Activated CD4-positive, alpha-beta memory T cell treated with anti-CD3 and anti-CD28 coated beads, Interleukin-2, amount 10 ng/mL, durations not matched to agents 7 days and 5 days (primary cell): ENCODE data around the gene SETD5. TPM values are rescaled to one million over a fixed set of nuclear protein-coding genes. Genes with fewer than 3 reads are reported as not detected.
A peak's percentile ranks its signal among the peaks of the same experiment; 100 is the strongest.

ENCODE experiments used
- CTCF ChIA-PET: fragments of 350-600 bp; sonication (Branson Sonifier 250); formaldehyde crosslinking; loops from one replicate; lab custom pipeline; 2021; ENCODE audit warnings: antibody characterized with exemption, inconsistent platforms; lab: Charles Lee
- POLR2A ChIA-PET: fragments of 350-600 bp; sonication (Branson Sonifier 250); formaldehyde crosslinking; loops from one replicate; lab custom pipeline; 2021; ENCODE audit warnings: antibody characterized with exemption; lab: Charles Lee
- DNase-seq: peaks from one replicate; pipeline ENCODE4 v3.0.0-alpha.2; 2020
- H3K27ac Mint-ChIP-seq: one replicate; pipeline ENCODE4 v1.8.0; 2021; ENCODE audit warnings: mild to moderate bottlenecking, mixed read lengths
- H3K27me3 Mint-ChIP-seq: one replicate; pipeline ENCODE4 v1.8.0; 2021; ENCODE audit warnings: mixed read lengths
- H3K36me3 Mint-ChIP-seq: one replicate; pipeline ENCODE4 v1.8.0; 2021; ENCODE audit warnings: low read depth, mixed read lengths
- H3K4me1 Mint-ChIP-seq: one replicate; pipeline ENCODE4 v1.8.0; 2021; ENCODE audit warnings: mixed read lengths
- H3K4me3 Mint-ChIP-seq: one replicate; pipeline ENCODE4 v1.8.0; 2021; ENCODE audit warnings: mild to moderate bottlenecking, mixed read lengths
- H3K9me3 Mint-ChIP-seq: one replicate; pipeline ENCODE4 v1.8.0; 2021; ENCODE audit warnings: mixed read lengths
- total RNA-seq, 2 experiments: library from RNA; stranded (reverse); gene quantifications; one replicate each; pipeline ENCODE4 v1.2.3, GENCODE V29; 2021

SETD5 gene
- total RNA-seq, 2 experiments from 2014 or later = 110 to 111 TPM

DNA sequence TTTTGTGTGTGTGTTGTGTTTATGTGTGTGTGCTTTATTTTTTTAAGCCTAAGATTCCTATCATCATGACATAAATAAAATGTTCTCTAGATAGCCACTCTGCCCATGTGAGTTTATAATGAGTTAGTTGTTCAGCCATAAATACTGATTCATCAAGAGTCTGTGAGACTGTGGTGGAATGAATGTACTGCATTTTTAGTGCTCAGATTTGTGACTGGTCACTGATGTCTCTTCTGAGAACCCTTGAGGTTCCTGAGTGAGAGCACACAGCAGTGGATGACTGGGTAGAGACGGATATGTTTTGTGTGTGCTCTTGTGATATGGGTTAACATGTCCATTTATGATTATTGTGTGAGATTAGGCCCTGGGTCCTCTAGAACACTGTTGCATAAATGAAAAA is 51.2 kb downstream of the SETD5 start:
- H3K9me3 Mint-ChIP-seq = no peaks in the 10 kb centered on the region
- CTCF ChIA-PET = no interaction called here
- no peak overlapping the region for H3K27ac Mint-ChIP-seq
- POLR2A ChIA-PET = no interaction called here
- no peak for DNase-seq
- peaks cover 76% of the 10 kb centered on the region for H3K36me3 Mint-ChIP-seq
- no peak overlapping the region for H3K4me3 Mint-ChIP-seq
- peaks cover 37% of the 10 kb centered on the region for H3K4me1 Mint-ChIP-seq
- no peaks in the 10 kb centered on the region for H3K27me3 Mint-ChIP-seq

DNA sequence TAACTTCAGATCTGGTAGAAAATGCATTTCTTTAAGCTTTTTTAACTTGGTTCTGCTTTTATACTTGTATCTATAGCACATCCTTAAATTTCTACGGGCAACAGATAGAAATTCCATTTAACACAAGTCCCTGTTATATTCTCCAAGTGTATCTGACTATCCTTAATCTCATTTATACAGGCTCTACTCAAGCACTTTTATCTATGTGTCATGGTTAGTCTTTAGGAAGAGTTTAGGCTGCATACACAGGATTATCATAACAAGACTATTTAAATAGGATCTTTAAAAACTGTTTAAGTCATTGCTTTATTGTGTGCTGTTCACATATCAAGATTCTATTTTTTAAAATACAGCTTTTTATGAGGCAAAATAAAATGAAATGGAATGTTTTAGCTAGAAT is 52.7 kb downstream of the SETD5 start:
- CTCF ChIA-PET = no interaction called here
- H3K27ac Mint-ChIP-seq = no peak overlapping the region
- no peaks in the 10 kb centered on the region for H3K9me3 Mint-ChIP-seq
- no peak overlapping the region for H3K4me3 Mint-ChIP-seq
- POLR2A ChIA-PET = interaction anchor here (1.1 kb wide), 1 partner anchor 54 kb away, joined by 3 read pairs; no protein-coding TSS in a partner anchor
- no peak for DNase-seq
- peaks cover 68% of the 10 kb centered on the region for H3K36me3 Mint-ChIP-seq
- H3K27me3 Mint-ChIP-seq = no peaks in the 10 kb centered on the region
- H3K4me1 Mint-ChIP-seq = peaks cover 37% of the 10 kb centered on the region

DNA sequence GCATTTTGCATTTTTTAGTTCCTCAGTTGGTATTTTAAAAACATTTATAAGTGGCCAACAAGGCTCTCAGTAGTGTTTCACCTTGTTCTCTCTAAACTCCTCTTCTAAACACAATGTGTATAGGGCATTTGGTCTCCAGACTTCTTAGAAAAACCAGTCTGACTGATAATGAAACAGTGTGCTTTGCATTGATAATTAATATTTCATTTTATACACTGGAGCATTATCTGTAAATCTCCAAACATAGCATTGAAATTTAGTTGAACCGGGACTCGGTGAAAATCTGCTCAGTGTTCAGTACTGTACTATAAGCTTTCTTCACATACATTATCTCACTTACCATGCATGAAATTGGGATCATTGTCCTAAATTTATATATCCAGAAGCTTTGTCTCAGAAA is 53.6 kb downstream of the SETD5 start:
- POLR2A ChIA-PET = interaction anchor here (1.2 to 3.5 kb wide), 3 partner anchors 9 to 57 kb away, joined by 3 to 49 read pairs (median 8); partner anchors contain the start of gene SETD5
- Mint-ChIP-seq H3K9me3 (no peaks in the 10 kb centered on the region), H3K4me1 (peaks cover 37% of the 10 kb centered on the region), H3K27me3 (no peaks in the 10 kb centered on the region), H3K4me3 (no peak overlapping the region), H3K27ac (peak overlapping the region; percentile 88), H3K36me3 (peaks cover 68% of the 10 kb centered on the region)
- CTCF ChIA-PET = interaction anchor here (0.8 to 2.2 kb wide), 3 partner anchors 51 to 276 kb away, joined by 3 to 11 read pairs (median 3); no protein-coding TSS in a partner anchor
- DNase-seq = no peak

DNA sequence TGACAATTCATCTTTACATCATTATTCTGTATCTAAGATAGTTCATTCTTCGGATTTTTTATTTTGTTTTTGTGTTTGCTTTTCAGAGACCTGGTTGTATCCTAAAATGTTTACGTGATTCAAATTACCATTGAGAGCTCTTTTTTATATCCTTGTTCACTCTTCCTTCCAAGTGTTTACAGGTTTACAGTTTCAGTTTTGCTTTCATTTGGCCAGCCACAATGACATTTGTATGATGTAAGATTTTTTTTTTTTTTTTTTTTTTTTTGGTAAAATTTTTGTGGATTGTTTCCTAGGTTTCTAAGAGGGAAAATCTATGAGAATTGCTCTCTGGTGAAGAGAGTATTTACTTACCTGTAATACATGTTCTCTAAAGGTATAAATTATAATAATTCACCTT is 55.0 kb downstream of the SETD5 start:
- CTCF ChIA-PET = interaction anchor here (0.6 to 2.2 kb wide), 13 partner anchors 17 to 481 kb away, joined by 3 to 11 read pairs (median 3); partner anchors contain the start of gene CRELD1
- H3K4me3 Mint-ChIP-seq = peak overlapping the region; percentile 44

DNA sequence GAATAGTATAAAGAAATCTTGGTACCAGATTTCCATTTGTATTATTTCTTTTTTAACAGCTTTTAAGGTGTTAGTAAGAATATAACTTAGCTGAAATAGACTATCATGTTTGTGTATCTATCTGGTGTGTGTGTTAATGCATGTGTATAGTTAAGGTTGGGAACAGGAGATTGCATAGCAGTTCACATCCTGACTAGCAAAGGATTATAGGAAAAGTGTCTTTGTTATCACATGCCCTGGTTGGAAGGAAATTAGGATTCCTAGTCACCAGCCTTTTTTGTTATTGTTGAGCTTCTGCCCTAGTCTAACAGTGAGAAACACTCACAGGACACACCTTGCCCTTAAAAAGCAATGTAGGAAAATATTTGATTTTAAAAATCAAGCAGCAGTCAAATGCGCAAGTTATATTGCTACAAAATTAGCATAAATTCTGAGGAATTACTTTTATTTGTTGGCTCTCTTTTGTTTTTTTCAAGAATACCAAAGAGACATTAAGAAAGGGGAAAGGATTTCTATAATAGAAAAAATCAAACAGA is 58.2 kb downstream of the SETD5 start:
- CTCF ChIA-PET = no interaction called here
- Mint-ChIP-seq H3K27ac (no peak overlapping the region), H3K27me3 (no peaks in the 10 kb centered on the region), H3K36me3 (peaks cover 41% of the 10 kb centered on the region), H3K9me3 (no peaks in the 10 kb centered on the region), H3K4me3 (no peak overlapping the region), H3K4me1 (peaks cover 24% of the 10 kb centered on the region)
- no peak for DNase-seq
- POLR2A ChIA-PET = interaction anchor here (1.0 to 1.2 kb wide), 2 partner anchors 58 to 60 kb away, joined by 3 read pairs; partner anchors contain the start of gene SETD5

More for the DNA sequence above, 55.0 kb downstream of the SETD5 start:
- DNase-seq = no peak
- Mint-ChIP-seq H3K9me3 (no peaks in the 10 kb centered on the region), H3K36me3 (peaks cover 63% of the 10 kb centered on the region), H3K27me3 (no peaks in the 10 kb centered on the region), H3K4me1 (peaks cover 37% of the 10 kb centered on the region), H3K27ac (peak overlapping the region; percentile 88)
- POLR2A ChIA-PET = interaction anchor here (1.0 to 3.5 kb wide), 4 partner anchors 55 to 89 kb away, joined by 3 to 49 read pairs (median 6); partner anchors contain the start of genes SETD5 and THUMPD3

DNA sequence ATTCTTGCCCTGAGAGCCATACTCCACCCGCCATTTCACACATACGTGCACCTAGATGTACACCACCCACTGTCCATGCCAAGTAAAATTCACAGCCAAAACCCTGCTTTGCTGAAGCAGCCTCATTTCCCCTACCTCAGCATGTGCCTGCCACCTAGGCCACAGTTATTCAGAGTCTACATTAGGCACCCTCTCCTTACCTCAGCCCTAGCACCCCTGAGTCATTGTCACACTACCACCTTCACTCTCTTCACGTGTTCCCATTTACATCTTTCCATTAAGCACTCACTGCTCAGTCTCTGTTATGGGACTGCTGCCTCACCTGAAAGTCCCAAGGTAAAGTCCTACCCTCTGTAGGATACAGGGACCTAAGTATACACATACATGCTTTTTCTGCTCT is 70.0 kb downstream of the SETD5 start:
- Mint-ChIP-seq H3K36me3 (peaks cover 72% of the 10 kb centered on the region), H3K9me3 (no peaks in the 10 kb centered on the region), H3K4me3 (no peak overlapping the region), H3K4me1 (peaks cover 21% of the 10 kb centered on the region), H3K27me3 (no peaks in the 10 kb centered on the region), H3K27ac (no peak overlapping the region)
- POLR2A ChIA-PET = no interaction called here
- CTCF ChIA-PET = interaction anchor here (0.7 kb wide), 1 partner anchor 163 kb away, joined by 5 read pairs; no protein-coding TSS in a partner anchor
- no peak for DNase-seq

DNA sequence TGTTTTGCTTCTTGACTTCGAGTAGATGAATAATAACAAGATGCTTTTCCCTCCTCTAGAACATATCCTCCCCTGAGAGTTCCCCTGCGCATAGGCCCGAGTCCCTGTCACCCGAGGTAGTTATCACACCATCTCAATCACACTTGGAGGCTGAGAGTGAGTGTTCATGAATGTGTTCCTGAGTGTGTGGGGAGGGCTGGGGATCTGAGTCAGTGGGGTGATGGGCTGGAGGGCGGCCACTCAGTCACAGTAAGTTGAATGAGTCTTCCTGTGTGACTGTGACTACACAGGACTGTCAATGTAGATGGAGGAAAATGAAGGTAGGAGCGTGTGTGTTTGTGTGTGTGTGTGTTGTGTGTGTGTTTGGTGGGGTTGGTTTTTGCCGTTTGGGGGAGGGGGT is 71.0 kb downstream of the SETD5 start:
- CTCF ChIA-PET = no interaction called here
- no peaks in the 10 kb centered on the region for H3K27me3 Mint-ChIP-seq
- no peak for DNase-seq
- H3K36me3 Mint-ChIP-seq = peaks cover 80% of the 10 kb centered on the region
- H3K4me3 Mint-ChIP-seq = no peak overlapping the region
- no peaks in the 10 kb centered on the region for H3K9me3 Mint-ChIP-seq
- H3K4me1 Mint-ChIP-seq = peaks cover 21% of the 10 kb centered on the region
- POLR2A ChIA-PET = interaction anchor here (1.1 to 1.4 kb wide), 2 partner anchors 72 to 106 kb away, joined by 3 to 4 read pairs; partner anchors contain the start of gene THUMPD3
- peak overlapping the region; percentile 28 for H3K27ac Mint-ChIP-seq

DNA sequence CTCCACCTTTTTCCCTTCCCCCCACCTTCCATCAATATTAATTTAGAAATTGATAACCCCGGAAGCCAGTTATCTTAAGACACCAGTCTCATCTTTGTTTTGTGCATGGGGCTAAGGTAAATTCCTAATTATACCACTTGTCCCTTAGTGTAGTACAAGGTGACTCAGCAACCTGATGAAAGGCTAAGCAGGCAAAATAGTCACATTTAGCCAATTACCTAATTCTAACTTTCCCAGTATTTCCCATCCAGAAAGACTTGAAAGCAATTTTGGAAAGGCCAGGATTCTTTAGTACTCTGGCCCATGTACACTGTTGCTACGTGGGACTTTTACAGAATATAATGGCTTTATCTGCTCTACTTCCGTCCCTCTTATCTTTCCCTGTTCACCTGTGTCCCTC is 72.6 kb downstream of the SETD5 start:
- H3K36me3 Mint-ChIP-seq = peaks cover 82% of the 10 kb centered on the region
- CTCF ChIA-PET = interaction anchor here (1.0 kb wide), 1 partner anchor 117 kb away, joined by 4 read pairs; no protein-coding TSS in a partner anchor
- POLR2A ChIA-PET = interaction anchor here (1.4 kb wide), 1 partner anchor 74 kb away, joined by 4 read pairs; no protein-coding TSS in a partner anchor
- no peak overlapping the region for H3K4me3 Mint-ChIP-seq
- no peak for DNase-seq
- no peaks in the 10 kb centered on the region for H3K27me3 Mint-ChIP-seq
- H3K27ac Mint-ChIP-seq = no peak overlapping the region
- peaks cover 21% of the 10 kb centered on the region for H3K4me1 Mint-ChIP-seq
- H3K9me3 Mint-ChIP-seq = no peaks in the 10 kb centered on the region

DNA sequence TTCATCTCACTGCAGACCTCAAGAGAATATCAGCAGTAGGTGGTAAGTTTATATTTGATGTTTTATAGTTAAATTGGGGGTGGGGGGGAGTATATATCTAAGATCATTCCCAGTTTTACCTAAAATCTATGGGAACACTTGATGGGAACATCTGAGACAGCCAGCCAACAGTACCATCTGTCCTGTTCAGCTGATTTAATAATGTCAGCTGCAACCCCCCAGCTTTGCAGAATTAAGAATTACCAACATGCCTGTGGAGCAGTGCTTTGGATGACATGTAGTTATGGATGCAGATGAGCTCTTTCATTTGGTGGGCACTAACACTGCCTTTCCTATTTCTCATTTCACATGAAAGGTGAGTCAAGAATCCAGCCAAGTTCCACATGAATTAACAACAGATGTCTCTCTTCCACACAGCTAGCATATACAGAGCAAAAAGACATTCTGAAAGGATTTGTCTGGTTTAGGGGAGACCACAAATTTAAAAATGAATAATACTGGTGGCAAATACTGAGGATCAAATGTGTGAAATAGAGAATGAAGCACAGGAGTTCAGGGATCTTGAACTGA is 76.2 kb downstream of the SETD5 start:
- peaks cover 84% of the 10 kb centered on the region for H3K36me3 Mint-ChIP-seq
- no peaks in the 10 kb centered on the region for H3K27me3 Mint-ChIP-seq
- CTCF ChIA-PET = interaction anchor here (0.5 to 1.3 kb wide), 3 partner anchors 9 to 128 kb away, joined by 3 to 4 read pairs (median 3); no protein-coding TSS in a partner anchor
- no peaks in the 10 kb centered on the region for H3K9me3 Mint-ChIP-seq
- POLR2A ChIA-PET = no interaction called here
- DNase-seq = no peak
- H3K4me1 Mint-ChIP-seq = peaks cover 7% of the 10 kb centered on the region
- no peak overlapping the region for H3K27ac Mint-ChIP-seq
- no peak overlapping the region for H3K4me3 Mint-ChIP-seq

DNA sequence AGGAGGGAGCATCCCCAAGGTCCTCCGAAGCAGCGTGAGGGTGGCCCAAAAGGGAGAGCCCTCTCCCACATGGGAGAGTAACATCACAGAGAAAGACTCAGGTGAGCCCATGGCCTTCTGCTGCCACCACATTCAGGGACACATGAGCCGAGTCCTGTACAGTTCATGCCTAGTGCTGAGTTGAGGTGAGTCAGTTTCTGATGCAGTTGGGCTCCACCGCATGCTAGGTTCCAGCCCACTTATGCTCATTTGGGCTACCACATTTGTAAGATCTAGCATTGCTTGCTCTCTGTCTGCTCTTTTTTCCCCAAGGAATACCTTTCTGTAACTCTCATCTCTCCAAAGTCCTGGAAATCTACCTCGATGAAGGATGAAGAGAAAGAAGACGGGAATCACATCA is 77.1 kb downstream of the SETD5 start:
- DNase-seq = no peak
- peaks cover 85% of the 10 kb centered on the region for H3K36me3 Mint-ChIP-seq
- H3K4me3 Mint-ChIP-seq = no peak overlapping the region
- ChIA-PET POLR2A (no interaction called here), CTCF (no interaction called here)
- peaks cover under 1% of the 10 kb centered on the region for H3K4me1 Mint-ChIP-seq
- no peaks in the 10 kb centered on the region for H3K27me3 Mint-ChIP-seq
- no peaks in the 10 kb centered on the region for H3K9me3 Mint-ChIP-seq
- no peak overlapping the region for H3K27ac Mint-ChIP-seq

DNA sequence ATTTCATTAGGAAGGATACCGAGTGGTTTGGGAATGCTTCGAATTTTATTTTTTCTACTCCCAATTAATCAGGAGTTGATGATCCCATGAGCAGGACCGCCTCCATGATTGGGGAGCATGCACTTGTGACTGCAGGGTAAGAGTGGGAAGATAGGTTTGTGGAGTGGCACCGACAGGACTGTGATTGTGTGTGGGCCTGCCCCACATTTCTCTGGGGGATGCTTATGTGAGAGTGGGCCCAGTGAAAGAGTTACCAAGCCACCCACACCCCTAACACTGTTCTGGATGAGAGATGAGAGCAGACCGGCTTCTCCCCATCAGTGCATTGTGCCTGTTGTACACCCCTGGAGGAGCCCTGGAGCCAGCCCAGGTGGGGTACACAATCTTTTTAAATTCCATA is 79.5 kb downstream of the SETD5 start:
- CTCF ChIA-PET = no interaction called here

DNA sequence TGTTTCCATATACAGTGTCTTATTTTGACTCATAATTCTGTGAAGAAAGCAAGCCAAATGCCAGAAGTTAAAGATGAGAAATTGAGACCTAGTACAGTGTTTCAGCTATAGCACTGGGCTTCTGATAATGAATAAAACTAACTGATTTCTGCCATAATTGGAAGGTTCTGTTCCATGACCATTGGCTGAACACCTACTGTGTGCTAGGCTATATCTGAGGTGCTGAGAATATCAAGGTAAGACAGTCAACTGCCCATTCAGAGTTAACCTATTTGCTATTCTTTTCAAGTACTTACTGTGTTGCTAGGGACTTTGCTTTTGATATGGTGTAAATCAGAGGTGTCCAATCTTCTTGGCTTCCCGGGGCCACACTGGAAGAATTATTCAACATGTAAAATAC is 82.8 kb downstream of the SETD5 start:
- H3K4me1 Mint-ChIP-seq = no peaks in the 10 kb centered on the region
- no peaks in the 10 kb centered on the region for H3K9me3 Mint-ChIP-seq
- ChIA-PET POLR2A (no interaction called here), CTCF (no interaction called here)
- peaks cover 61% of the 10 kb centered on the region for H3K36me3 Mint-ChIP-seq
- H3K4me3 Mint-ChIP-seq = no peak overlapping the region
- H3K27ac Mint-ChIP-seq = no peak overlapping the region
- DNase-seq = no peak
- H3K27me3 Mint-ChIP-seq = no peaks in the 10 kb centered on the region

More for the DNA sequence above, 79.5 kb downstream of the SETD5 start:
- POLR2A ChIA-PET = no interaction called here
- Mint-ChIP-seq H3K36me3 (peaks cover 81% of the 10 kb centered on the region), H3K4me3 (no peak overlapping the region), H3K27me3 (no peaks in the 10 kb centered on the region), H3K4me1 (no peaks in the 10 kb centered on the region), H3K27ac (no peak overlapping the region), H3K9me3 (no peaks in the 10 kb centered on the region)
- DNase-seq = no peak

DNA sequence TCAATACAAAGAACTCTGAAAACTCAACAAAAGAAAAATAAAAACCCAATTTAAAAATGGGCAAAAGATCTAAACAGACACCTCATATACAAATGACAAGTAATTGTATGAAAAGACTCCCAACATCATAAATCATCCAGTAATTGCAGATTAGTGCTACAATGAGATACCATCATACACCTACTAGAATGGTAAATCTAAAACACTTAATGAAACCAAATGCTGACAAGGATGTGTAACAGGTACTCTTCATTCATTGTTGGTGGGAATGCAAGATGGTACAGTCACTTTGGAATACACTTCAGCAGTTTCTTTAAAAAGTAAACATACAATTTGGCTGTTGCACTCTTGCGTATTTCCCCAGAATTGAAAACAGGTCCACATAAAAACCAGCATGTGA is 87.8 kb downstream of the SETD5 start:
- Mint-ChIP-seq H3K4me3 (no peak overlapping the region), H3K27ac (no peak overlapping the region), H3K27me3 (no peaks in the 10 kb centered on the region), H3K36me3 (peaks cover 43% of the 10 kb centered on the region), H3K9me3 (peaks cover 4% of the 10 kb centered on the region), H3K4me1 (no peaks in the 10 kb centered on the region)
- no peak for DNase-seq
- ChIA-PET CTCF (interaction anchor here (0.7 to 1.2 kb wide), 3 partner anchors 15 to 156 kb away, joined by 3 to 5 read pairs (median 3); no protein-coding TSS in a partner anchor), POLR2A (no interaction called here)
